Astrocyte (in vitro differentiated cells and primary cell): ENCODE measurements around the gene GALNT6.

Experiments
- CTCF ChIP-seq: IDR thresholded peaks from 2 replicates; pipeline ENCODE4 v1.5.1; 2011; ENCODE audit warnings: low read depth, mild to moderate bottlenecking, inconsistent platforms, low read length, moderate library complexity; ENCODE audit not compliant: insufficient read depth
- EZH2 ChIP-seq: IDR thresholded peaks from 2 replicates; pipeline ENCODE4 v1.6.1; 2012; ENCODE audit warnings: mild to moderate bottlenecking, low read length, inconsistent platforms; ENCODE audit not compliant: insufficient read depth

- TF ChIP-seq CTCF (no peak), EZH2 (no peak)
These were observed 9.8 kb upstream of the GALNT6 start for GRCh38 chr12:51401020-51401419.
